Measurements from ENCODE around the gene ECT2L. TPM values are rescaled to one million over a fixed set of nuclear protein-coding genes. Genes with fewer than 3 reads are reported as not detected.

ECT2L gene
- total RNA-seq, 1 experiment from 2014 or later = not detected

DNA sequence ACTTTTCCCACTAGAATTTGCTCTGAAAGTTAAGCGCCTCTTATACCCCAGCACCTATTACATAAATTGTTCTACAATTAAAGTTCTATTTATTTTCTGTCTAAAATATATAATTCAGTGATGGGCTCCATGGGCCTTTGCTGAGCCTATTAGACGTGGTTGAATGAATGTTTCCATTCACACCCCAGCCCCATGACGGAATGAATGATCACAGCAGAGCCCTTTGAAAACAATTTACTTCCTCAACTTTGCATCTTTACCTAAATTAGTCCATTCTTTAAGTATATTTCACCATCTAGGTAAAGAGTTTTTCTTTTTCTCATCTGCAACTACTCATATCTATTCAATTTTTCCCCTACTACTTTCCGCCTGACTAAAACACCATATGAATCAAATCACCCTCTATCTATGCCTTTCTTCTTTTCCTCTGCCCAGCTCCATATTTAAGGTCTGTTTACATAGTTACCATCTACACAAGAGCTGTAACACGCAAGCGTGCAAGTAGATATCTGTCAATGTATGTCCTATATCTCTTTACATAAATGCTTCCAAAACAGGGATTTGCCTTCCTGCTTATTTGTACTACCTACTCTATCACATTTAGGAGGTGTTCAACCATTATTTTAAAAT is 69.7 kb downstream of the ECT2L start:
- Histone ChIP-seq H3K4me3 (ENCODE audit: low read depth, low read length, poor library complexity, severe bottlenecking) (no peak overlapping the region), H3K36me3 (ENCODE audit: insufficient read depth, low read length, poor library complexity, severe bottlenecking) (no peaks in the 10 kb centered on the region), H3K27me3 (replicated peaks; ENCODE audit: insufficient read depth, low read depth, low read length, poor library complexity) (no peaks in the 10 kb centered on the region), H3K27ac (ENCODE audit: low read depth, low read length, poor library complexity, severe bottlenecking) (no peak overlapping the region), H3K4me1 (ENCODE audit: insufficient read depth, low read length, poor library complexity, severe bottlenecking) (no peaks in the 10 kb centered on the region), H3K9me3 (ENCODE audit: low read depth, low read length, poor library complexity, severe bottlenecking) (no peaks in the 10 kb centered on the region)
- no TSS peak for BruUV-seq (replicated peaks)
- TF ChIP-seq, protein P1, sequence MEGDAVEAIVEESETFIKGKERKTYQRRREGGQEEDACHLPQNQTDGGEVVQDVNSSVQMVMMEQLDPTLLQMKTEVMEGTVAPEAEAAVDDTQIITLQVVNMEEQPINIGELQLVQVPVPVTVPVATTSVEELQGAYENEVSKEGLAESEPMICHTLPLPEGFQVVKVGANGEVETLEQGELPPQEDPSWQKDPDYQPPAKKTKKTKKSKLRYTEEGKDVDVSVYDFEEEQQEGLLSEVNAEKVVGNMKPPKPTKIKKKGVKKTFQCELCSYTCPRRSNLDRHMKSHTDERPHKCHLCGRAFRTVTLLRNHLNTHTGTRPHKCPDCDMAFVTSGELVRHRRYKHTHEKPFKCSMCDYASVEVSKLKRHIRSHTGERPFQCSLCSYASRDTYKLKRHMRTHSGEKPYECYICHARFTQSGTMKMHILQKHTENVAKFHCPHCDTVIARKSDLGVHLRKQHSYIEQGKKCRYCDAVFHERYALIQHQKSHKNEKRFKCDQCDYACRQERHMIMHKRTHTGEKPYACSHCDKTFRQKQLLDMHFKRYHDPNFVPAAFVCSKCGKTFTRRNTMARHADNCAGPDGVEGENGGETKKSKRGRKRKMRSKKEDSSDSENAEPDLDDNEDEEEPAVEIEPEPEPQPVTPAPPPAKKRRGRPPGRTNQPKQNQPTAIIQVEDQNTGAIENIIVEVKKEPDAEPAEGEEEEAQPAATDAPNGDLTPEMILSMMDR (conservative IDR thresholded peaks at IDR 0.05; ENCODE audit: low read depth, low read length) = no peak
- TF ChIP-seq EZH2 (IDR thresholded peaks at IDR 0.05; ENCODE audit: borderline replicate concordance, low read depth, low read length, poor library complexity, severe bottlenecking) = no peak
- intact Hi-C loops (cut with micrococcal nuclease; ENCODE audit: unreplicated experiment) = no loop called here
- CTCF ChIA-PET = no interaction called here
- POLR2A ChIA-PET (ENCODE audit: low non-redundant PET) = no interaction called here
- DNase-seq (ENCODE audit: low spot score) = no peak

DNA sequence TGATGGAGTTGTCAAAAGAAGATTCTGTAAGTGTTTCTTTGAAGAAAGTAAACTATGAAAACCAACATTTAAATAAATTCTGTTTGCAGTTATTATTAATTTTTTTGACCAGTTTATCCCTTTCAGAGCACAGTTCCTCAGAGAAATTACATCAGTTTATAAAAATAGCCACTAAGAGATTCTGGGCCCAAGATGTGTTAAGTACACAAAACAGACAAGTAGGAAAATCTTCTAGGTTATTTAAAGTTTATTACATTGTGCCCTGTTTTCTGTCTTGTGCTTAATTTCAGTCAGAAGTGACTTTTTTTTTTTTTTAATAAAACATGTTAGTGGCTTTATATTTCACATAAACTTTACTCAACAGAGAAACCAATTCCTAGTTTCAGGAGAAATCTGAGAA is 72.3 kb downstream of the ECT2L start:
- BruUV-seq (replicated peaks) = no TSS peak
- no peaks in the 10 kb centered on the region for H3K36me3 ChIP-seq (ENCODE audit: insufficient read depth, low read length, poor library complexity, severe bottlenecking)
- H3K27ac ChIP-seq (ENCODE audit: low read depth, low read length, poor library complexity, severe bottlenecking) = no peak overlapping the region
- H3K9me3 ChIP-seq (ENCODE audit: low read depth, low read length, poor library complexity, severe bottlenecking) = no peaks in the 10 kb centered on the region
- intact Hi-C loops (cut with micrococcal nuclease; ENCODE audit: unreplicated experiment) = no loop called here
- no peaks in the 10 kb centered on the region for H3K4me1 ChIP-seq (ENCODE audit: insufficient read depth, low read length, poor library complexity, severe bottlenecking)
- DNase-seq (ENCODE audit: low spot score) = no peak
- TF ChIP-seq EZH2 (IDR thresholded peaks at IDR 0.05; ENCODE audit: borderline replicate concordance, low read depth, low read length, poor library complexity, severe bottlenecking) = no peak
- TF ChIP-seq, protein P1 (conservative IDR thresholded peaks at IDR 0.05; ENCODE audit: low read depth, low read length) = no peak
- no peaks in the 10 kb centered on the region for H3K27me3 ChIP-seq (replicated peaks; ENCODE audit: insufficient read depth, low read depth, low read length, poor library complexity)
- ChIA-PET POLR2A (ENCODE audit: low non-redundant PET) (no interaction called here), CTCF (no interaction called here)
- H3K4me3 ChIP-seq (ENCODE audit: low read depth, low read length, poor library complexity, severe bottlenecking) = no peak overlapping the region

DNA sequence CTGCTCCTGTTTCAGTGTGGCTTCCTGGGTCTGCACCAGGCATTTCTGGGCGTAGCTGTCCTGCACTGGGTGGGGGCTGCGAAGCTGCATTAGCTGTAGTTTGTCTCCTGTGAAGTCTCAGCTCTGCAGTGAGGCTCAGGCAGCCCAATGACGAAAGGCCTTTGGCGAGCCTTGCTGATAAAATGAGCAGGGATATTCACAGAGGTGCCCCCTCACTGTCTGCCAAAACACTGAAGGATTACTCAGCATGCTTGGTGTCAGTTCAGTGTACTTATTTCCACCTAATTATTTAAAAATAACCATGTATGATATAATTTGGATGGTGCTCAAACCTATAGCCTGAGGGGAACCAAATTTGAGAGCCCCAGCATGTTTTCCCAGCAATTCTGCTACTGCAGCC is 73.5 kb downstream of the ECT2L start:
- no TSS peak for BruUV-seq (replicated peaks)
- no peak for TF ChIP-seq EZH2 (IDR thresholded peaks at IDR 0.05; ENCODE audit: borderline replicate concordance, low read depth, low read length, poor library complexity, severe bottlenecking)
- TF ChIP-seq, protein P1 (conservative IDR thresholded peaks at IDR 0.05; ENCODE audit: low read depth, low read length) = no peak
- no peak for DNase-seq (ENCODE audit: low spot score)
- POLR2A ChIA-PET (ENCODE audit: low non-redundant PET) = no interaction called here
- intact Hi-C loops (cut with micrococcal nuclease; ENCODE audit: unreplicated experiment) = no loop called here
- Histone ChIP-seq H3K27ac (ENCODE audit: low read depth, low read length, poor library complexity, severe bottlenecking) (no peak overlapping the region), H3K9me3 (ENCODE audit: low read depth, low read length, poor library complexity, severe bottlenecking) (no peaks in the 10 kb centered on the region), H3K4me1 (ENCODE audit: insufficient read depth, low read length, poor library complexity, severe bottlenecking) (no peaks in the 10 kb centered on the region), H3K27me3 (replicated peaks; ENCODE audit: insufficient read depth, low read depth, low read length, poor library complexity) (no peaks in the 10 kb centered on the region), H3K4me3 (ENCODE audit: low read depth, low read length, poor library complexity, severe bottlenecking) (no peak overlapping the region), H3K36me3 (ENCODE audit: insufficient read depth, low read length, poor library complexity, severe bottlenecking) (no peaks in the 10 kb centered on the region)
- CTCF ChIA-PET = no interaction called here
